Effector memory CD8-positive, alpha-beta T cell (primary cell): Measurements from ENCODE around the gene SLC35A1.

Experiments used
- ATAC-seq: fragments of 150-1000 bp; cut with Tn5 transposase; replicated peaks from 2 replicates; pipeline ENCODE4 v1.10.0; 2021; ENCODE audit warnings: mild to moderate bottlenecking, moderate library complexity
- DNase-seq, 3 experiments: peaks; one replicate each; pipeline ENCODE4 v3.0.0; 2021
- H3K27ac Mint-ChIP-seq, 2 donors: one replicate each; pipeline ENCODE4 v1.8.0; 2022; ENCODE audit warnings: mild to moderate bottlenecking in 2 of 2, mixed read lengths in 2 of 2, moderate library complexity in 2 of 2
- H3K27me3 Mint-ChIP-seq, 2 donors: one replicate each; pipeline ENCODE4 v1.8.0; 2022; ENCODE audit warnings: mixed read lengths in 2 of 2
- H3K36me3 Mint-ChIP-seq: one replicate; pipeline ENCODE4 v1.8.0; 2022; ENCODE audit warnings: mild to moderate bottlenecking, moderate library complexity, mixed read lengths; ENCODE audit not compliant: insufficient read depth
- H3K4me1 Mint-ChIP-seq, 2 donors: one replicate each; pipeline ENCODE4 v1.8.0; 2022; ENCODE audit warnings: low read depth in 2 of 2, mixed read lengths in 2 of 2
- H3K4me3 Mint-ChIP-seq, 2 donors: one replicate each; pipeline ENCODE4 v1.8.0; 2022; ENCODE audit warnings: mild to moderate bottlenecking in 2 of 2, mixed read lengths in 2 of 2, moderate library complexity in 2 of 2
- H3K9me3 Mint-ChIP-seq, 2 donors: one replicate each; pipeline ENCODE4 v1.8.0; 2022; ENCODE audit warnings: mixed read lengths in 2 of 2
- total RNA-seq, 9 experiments: gene quantifications; one replicate each; lab custom pipeline; 2026; lab: John Stamatoyannopoulos, UW

Gene SLC35A1
- 0.67 to 14.2 (median 5.8) reads per million in 9 experiments for total RNA-seq

- Mint-ChIP-seq H3K9me3 (no peaks in the 10 kb centered on the region), H3K36me3 (peaks cover 8% of the 10 kb centered on the region), H3K27ac (peak within 1 kb of the TSS; percentile 94 to 98), H3K4me3 (peak within 1 kb of the TSS; percentile 91), H3K4me1 (peaks cover 9 to 11% of the 10 kb centered on the region in 2 donors), H3K27me3 (peaks cover 7 to 9% of the 10 kb centered on the region in 2 donors)
- DNase-seq = peak; percentile 79 to 86 (median 82)
- peak; percentile 89 for ATAC-seq
These were observed at the start of gene SLC35A1 for GRCh38 chr6:87472525-87473418. Gene SLC35A1 (plus strand): TSS chr6:87472974. CDS start chr6:87473004, 30 bp downstream.

- Mint-ChIP-seq H3K9me3 (no peaks in the 10 kb centered on the region), H3K27me3 (peaks cover 13 to 21% of the 10 kb centered on the region in 2 donors), H3K36me3 (no peaks in the 10 kb centered on the region), H3K4me1 (no peaks in the 10 kb centered on the region), H3K4me3 (no peak overlapping the region), H3K27ac (no peak overlapping the region)
- ATAC-seq (no peak), DNase-seq (no peak)
These were observed 46.0 kb upstream of the SLC35A1 start for GRCh38 chr6:87426789-87427188.

GRCh38 chr6:87430499-87430898, 42.3 kb upstream of the SLC35A1 start:
- Mint-ChIP-seq H3K27ac (no peak overlapping the region), H3K36me3 (no peaks in the 10 kb centered on the region), H3K9me3 (no peaks in the 10 kb centered on the region), H3K4me1 (no peaks in the 10 kb centered on the region), H3K27me3 (peaks cover 13 to 29% of the 10 kb centered on the region in 2 donors), H3K4me3 (no peak overlapping the region)
- DNase-seq (no peak), ATAC-seq (no peak)

DNA sequence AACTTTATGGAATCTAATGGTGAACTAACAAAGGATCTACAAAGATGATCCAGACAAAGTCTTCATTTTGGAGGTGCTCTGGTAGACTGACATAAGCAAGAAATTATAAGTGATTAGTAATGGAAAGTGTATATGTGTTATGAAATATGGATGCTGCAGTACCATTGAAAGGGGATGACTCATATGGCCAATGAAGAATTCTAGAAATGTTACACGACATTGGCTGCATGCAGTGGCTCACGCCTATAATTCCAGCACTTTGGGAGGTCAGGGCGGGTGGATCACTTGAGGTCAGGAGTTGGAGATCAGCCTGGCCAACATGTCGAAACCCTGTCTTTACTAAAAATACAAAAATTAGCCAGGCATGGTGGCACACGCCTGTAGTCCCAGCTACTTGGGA, 41.5 kb upstream of the SLC35A1 start:
- no peak for DNase-seq
- H3K27ac Mint-ChIP-seq = no peak overlapping the region
- H3K4me3 Mint-ChIP-seq = no peak overlapping the region

GRCh38 chr6:87436435-87436834, 36.3 kb upstream of the SLC35A1 start:
- no peak overlapping the region for H3K4me3 Mint-ChIP-seq
- no peaks in the 10 kb centered on the region for H3K4me1 Mint-ChIP-seq
- ATAC-seq = peak; percentile 78

More for the DNA sequence above, 41.5 kb upstream of the SLC35A1 start:
- H3K4me1 Mint-ChIP-seq = no peaks in the 10 kb centered on the region
- no peaks in the 10 kb centered on the region for H3K36me3 Mint-ChIP-seq
- no peak for ATAC-seq
- H3K9me3 Mint-ChIP-seq = no peaks in the 10 kb centered on the region
- H3K27me3 Mint-ChIP-seq = peaks cover 13 to 29% of the 10 kb centered on the region in 2 donors

GRCh38 chr6:87441711-87442110, 31.1 kb upstream of the SLC35A1 start:
- H3K27ac Mint-ChIP-seq = no peak overlapping the region
- H3K4me3 Mint-ChIP-seq = no peak overlapping the region
- H3K9me3 Mint-ChIP-seq = no peaks in the 10 kb centered on the region
- no peaks in the 10 kb centered on the region for H3K36me3 Mint-ChIP-seq
- H3K4me1 Mint-ChIP-seq = no peaks in the 10 kb centered on the region
- ATAC-seq = no peak
- no peak for DNase-seq
- H3K27me3 Mint-ChIP-seq = peaks cover 37 to 40% of the 10 kb centered on the region in 2 donors

More at GRCh38 chr6:87436435-87436834, 36.3 kb upstream of the SLC35A1 start:
- peaks cover 0 to 2% of the 10 kb centered on the region in 2 donors for H3K9me3 Mint-ChIP-seq
- no peak overlapping the region for H3K27ac Mint-ChIP-seq
- H3K27me3 Mint-ChIP-seq = peaks cover 17 to 22% of the 10 kb centered on the region in 2 donors
- H3K36me3 Mint-ChIP-seq = no peaks in the 10 kb centered on the region
- peak; percentile 31 to 43 (median 39) for DNase-seq

DNA sequence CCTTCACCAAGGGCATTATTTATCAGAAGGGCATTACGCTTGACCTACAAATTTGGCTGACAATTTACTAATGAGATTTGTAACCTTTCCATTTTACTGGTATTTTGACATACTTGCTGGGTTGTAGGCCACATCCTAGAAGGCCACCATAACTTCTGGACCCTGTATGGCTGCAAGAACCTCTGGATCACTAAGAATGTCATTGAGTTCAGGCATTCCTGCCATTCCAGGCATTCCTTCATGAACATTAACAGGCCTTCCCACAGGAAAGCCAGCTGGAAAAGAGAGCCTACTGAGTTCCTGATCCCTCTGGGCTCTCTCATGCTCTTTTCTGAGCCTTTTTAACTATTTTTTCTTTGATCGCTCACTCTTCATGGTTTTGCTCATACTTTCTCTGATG, 28.4 kb upstream of the SLC35A1 start:
- no peak for ATAC-seq
- no peaks in the 10 kb centered on the region for H3K36me3 Mint-ChIP-seq
- no peak overlapping the region for H3K4me3 Mint-ChIP-seq
- H3K9me3 Mint-ChIP-seq = no peaks in the 10 kb centered on the region
- DNase-seq = no peak
- no peaks in the 10 kb centered on the region for H3K4me1 Mint-ChIP-seq
- H3K27me3 Mint-ChIP-seq = peaks cover 60 to 64% of the 10 kb centered on the region in 2 donors
- H3K27ac Mint-ChIP-seq = no peak overlapping the region

DNA sequence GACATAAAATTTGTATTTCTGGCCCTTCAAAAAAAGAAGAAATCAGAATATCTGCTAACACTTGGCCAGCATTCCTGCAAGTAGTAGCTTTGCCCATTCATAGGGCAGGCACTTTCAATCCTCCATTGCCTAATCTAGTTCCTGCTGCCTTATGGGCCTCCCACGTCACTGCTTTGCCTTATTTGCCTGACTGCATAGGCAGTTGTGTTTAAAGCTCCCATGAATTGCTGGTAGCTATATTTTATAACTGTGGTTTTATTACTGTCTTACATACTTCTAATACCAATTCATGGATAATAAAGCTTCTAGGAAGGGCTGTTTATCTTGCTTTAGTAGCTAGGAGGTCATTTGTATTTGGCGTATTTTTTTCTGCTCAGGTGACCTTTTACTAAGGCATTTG, 7.7 kb upstream of the SLC35A1 start:
- ATAC-seq = no peak
- H3K36me3 Mint-ChIP-seq = no peaks in the 10 kb centered on the region
- H3K27me3 Mint-ChIP-seq = peaks cover 42 to 48% of the 10 kb centered on the region in 2 donors
- no peaks in the 10 kb centered on the region for H3K9me3 Mint-ChIP-seq
- DNase-seq = no peak
- H3K4me1 Mint-ChIP-seq = no peaks in the 10 kb centered on the region
- H3K4me3 Mint-ChIP-seq = no peak overlapping the region
- no peak overlapping the region for H3K27ac Mint-ChIP-seq

DNA sequence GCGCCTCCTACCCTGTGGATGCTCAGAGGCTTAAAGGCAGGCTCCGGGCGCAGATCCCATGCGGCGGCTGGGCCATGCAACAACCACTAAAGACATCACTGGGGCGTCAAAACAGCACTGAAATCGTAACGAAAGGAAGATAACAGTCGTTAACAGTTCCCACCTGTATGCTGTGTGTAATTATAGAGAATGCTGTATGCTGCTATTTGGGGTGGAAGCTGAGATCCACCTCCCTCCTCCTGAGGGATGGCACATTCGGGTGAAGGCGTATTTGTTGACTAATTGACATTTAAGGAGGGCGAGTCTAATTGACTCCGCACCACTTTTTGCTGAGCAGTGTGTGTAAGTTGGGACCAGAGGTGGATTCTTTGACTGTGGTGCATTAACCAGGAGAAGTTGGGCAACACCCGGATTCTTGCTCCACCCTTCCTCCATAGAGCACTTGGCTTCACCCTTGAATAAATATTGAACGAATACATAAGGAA, 687 bp downstream of the SLC35A1 start:
- Mint-ChIP-seq H3K9me3 (no peaks in the 10 kb centered on the region), H3K4me1 (peaks cover 13 to 14% of the 10 kb centered on the region in 2 donors), H3K36me3 (peaks cover 8% of the 10 kb centered on the region), H3K27me3 (peaks cover under 1 to 2% of the 10 kb centered on the region in 2 donors), H3K4me3 (peak overlapping the region; percentile 91), H3K27ac (peak overlapping the region; percentile 94 to 98)
- ATAC-seq (peak; percentile 70), DNase-seq (peak in 2 of 3 experiments; percentile 46 to 52)

GRCh38 chr6:87481931-87482330, 9.2 kb downstream of the SLC35A1 start:
- no peaks in the 10 kb centered on the region for H3K9me3 Mint-ChIP-seq
- H3K36me3 Mint-ChIP-seq = no peaks in the 10 kb centered on the region
- H3K27me3 Mint-ChIP-seq = no peaks in the 10 kb centered on the region
- H3K27ac Mint-ChIP-seq = no peak overlapping the region
- no peak overlapping the region for H3K4me3 Mint-ChIP-seq
- DNase-seq = no peak
- ATAC-seq = no peak
- H3K4me1 Mint-ChIP-seq = peaks cover 5 to 19% of the 10 kb centered on the region in 2 donors

DNA sequence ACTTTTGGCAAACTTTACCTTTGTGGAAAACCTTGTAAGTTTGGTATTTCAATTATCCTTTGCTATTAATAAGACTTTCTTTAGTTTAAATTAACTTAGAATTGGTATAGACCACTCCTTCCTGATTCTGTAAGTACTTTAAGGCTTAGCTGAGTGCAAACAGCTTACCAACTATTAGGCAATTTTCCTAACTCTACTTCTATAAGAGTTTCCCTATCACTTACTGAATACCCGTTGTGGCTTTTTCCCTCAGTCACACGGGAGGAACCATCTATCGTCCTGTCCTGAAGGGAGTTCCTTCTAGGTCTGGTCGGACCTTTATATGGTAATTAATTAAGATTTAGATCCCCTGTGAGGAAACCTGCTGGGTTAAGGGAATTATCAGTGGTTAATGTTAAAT, 9.6 kb downstream of the SLC35A1 start:
- no peak overlapping the region for H3K27ac Mint-ChIP-seq
- H3K36me3 Mint-ChIP-seq = no peaks in the 10 kb centered on the region

DNA sequence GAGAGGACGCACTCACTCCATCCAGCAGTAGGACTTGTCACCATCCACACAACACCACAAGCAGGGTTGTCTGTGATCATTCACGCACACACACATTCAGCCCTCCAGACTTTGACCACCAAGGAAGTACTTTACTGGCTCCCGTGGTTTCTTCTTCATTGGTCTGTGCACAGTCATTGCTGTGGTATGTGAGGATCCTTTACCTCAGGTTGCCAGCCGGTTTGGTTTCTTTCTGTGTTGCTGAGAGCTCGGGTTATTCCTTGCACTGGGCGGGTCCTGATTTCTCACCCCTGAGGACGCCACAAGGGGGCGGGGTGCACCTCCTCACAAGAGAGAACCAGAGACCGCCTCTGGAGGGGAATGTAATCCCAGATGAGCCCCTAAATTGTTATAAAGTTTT, 11.2 kb downstream of the SLC35A1 start:
- Mint-ChIP-seq H3K27ac (no peak overlapping the region), H3K9me3 (no peaks in the 10 kb centered on the region), H3K36me3 (no peaks in the 10 kb centered on the region), H3K4me3 (no peak overlapping the region), H3K4me1 (peaks cover 5 to 19% of the 10 kb centered on the region in 2 donors), H3K27me3 (no peaks in the 10 kb centered on the region)
- no peak for DNase-seq
- no peak for ATAC-seq

More for the DNA sequence above, 9.6 kb downstream of the SLC35A1 start:
- ATAC-seq (no peak), DNase-seq (no peak)
- Mint-ChIP-seq H3K4me1 (peaks cover 5 to 19% of the 10 kb centered on the region in 2 donors), H3K27me3 (no peaks in the 10 kb centered on the region), H3K9me3 (no peaks in the 10 kb centered on the region), H3K4me3 (no peak overlapping the region)

- H3K27me3 Mint-ChIP-seq = no peaks in the 10 kb centered on the region
- no peak overlapping the region for H3K4me3 Mint-ChIP-seq
- no peak overlapping the region for H3K27ac Mint-ChIP-seq
- DNase-seq (no peak), ATAC-seq (no peak)
- no peaks in the 10 kb centered on the region for H3K9me3 Mint-ChIP-seq
- H3K36me3 Mint-ChIP-seq = no peaks in the 10 kb centered on the region
- H3K4me1 Mint-ChIP-seq = peaks cover 6 to 18% of the 10 kb centered on the region in 2 donors
These were observed 11.7 kb downstream of the SLC35A1 start for GRCh38 chr6:87484491-87484890.

DNA sequence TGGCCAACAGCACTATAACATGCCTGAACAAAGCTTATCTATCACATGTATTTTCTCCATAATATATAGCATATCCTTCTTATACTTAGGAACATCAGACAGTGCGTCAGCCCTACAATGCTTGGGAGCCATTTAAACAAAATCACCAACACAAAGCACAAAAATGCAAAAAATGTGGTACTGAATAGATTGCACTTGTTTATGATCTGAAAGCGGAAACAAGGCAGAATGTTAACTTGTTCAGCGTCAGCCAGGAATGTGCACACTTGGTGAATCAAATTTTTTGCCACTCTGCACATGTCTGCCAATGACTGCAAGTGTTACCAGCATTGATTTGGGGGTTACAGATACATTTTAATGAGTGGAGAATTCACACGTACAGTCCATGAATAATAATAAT, 14.8 kb downstream of the SLC35A1 start:
- no peaks in the 10 kb centered on the region for H3K9me3 Mint-ChIP-seq
- ATAC-seq = no peak
- H3K4me3 Mint-ChIP-seq = no peak overlapping the region
- H3K27ac Mint-ChIP-seq = peak overlapping the region in 1 of 2 donors; percentile 76
- H3K36me3 Mint-ChIP-seq = peaks cover 3% of the 10 kb centered on the region
- H3K27me3 Mint-ChIP-seq = no peaks in the 10 kb centered on the region
- DNase-seq = no peak
- H3K4me1 Mint-ChIP-seq = peaks cover 6 to 21% of the 10 kb centered on the region in 2 donors
